Measurements from ENCODE around the gene IRGQ. TPM values are rescaled to one million over a fixed set of nuclear protein-coding genes. Genes with fewer than 3 reads are reported as not detected.

IRGQ gene
- total RNA-seq, 1 experiment from 2014 or later, result 38.1 TPM

- no peak for TF ChIP-seq ATF3 (CRISPR knock-in tag; conservative IDR thresholded peaks at IDR 0.05)
- no peak for TF ChIP-seq ZNF281 (CRISPR knock-in tag; IDR thresholded peaks at IDR 0.05)
- TF ChIP-seq ERG (CRISPR knock-in tag; IDR thresholded peaks at IDR 0.05), result no peak
- TF ChIP-seq IRF1 (CRISPR knock-in tag; IDR thresholded peaks at IDR 0.05), result no peak
- no peak for TF ChIP-seq NR3C1 (CRISPR knock-in tag; conservative IDR thresholded peaks at IDR 0.05; ENCODE audit: low read depth)
- no peak for TF ChIP-seq AR (CRISPR knock-in tag; IDR thresholded peaks at IDR 0.05)
- no peak for TF ChIP-seq JAZF1 (CRISPR knock-in tag; IDR thresholded peaks at IDR 0.05)
- TF ChIP-seq FOXJ3 (CRISPR knock-in tag; IDR thresholded peaks at IDR 0.05; ENCODE audit: borderline replicate concordance), result no peak
- no peak for TF ChIP-seq CREB1 (CRISPR knock-in tag; IDR thresholded peaks at IDR 0.05)
- TF ChIP-seq ESRRA (CRISPR knock-in tag; IDR thresholded peaks at IDR 0.05; ENCODE audit: borderline replicate concordance), result no peak
- TF ChIP-seq SMAD3 (CRISPR knock-in tag; IDR thresholded peaks at IDR 0.05; ENCODE audit: borderline replicate concordance), result no peak
Observed at GRCh38 chr19:43638214-43638994, 42.5 kb upstream of the IRGQ start (continued).

- CTCF ChIA-PET, result interaction anchor here (0.7 to 1.8 kb wide), 5 partner anchors 10 to 627 kb away, joined by 3 to 16 read pairs (median 4); no protein-coding TSS in a partner anchor
- H3K36me3 Mint-ChIP-seq, result no peaks in the 10 kb centered on the region
- H3K4me3 Mint-ChIP-seq, result peak overlapping the region; percentile 43
- H3K4me1 Mint-ChIP-seq, result peaks cover 20% of the 10 kb centered on the region
- TF ChIP-seq GRHL2 (CRISPR knock-in tag; IDR thresholded peaks at IDR 0.05; ENCODE audit: insufficient replicate concordance, severe bottlenecking) (no peak), JUN (CRISPR knock-in tag; IDR thresholded peaks at IDR 0.05) (no peak), ZNF512 (CRISPR knock-in tag; IDR thresholded peaks at IDR 0.05; ENCODE audit: borderline replicate concordance) (no peak), ZBTB21 (CRISPR knock-in tag; IDR thresholded peaks at IDR 0.05; ENCODE audit: borderline replicate concordance) (no peak), HMGA2 (CRISPR knock-in tag; IDR thresholded peaks at IDR 0.05) (no peak), CDX4 (CRISPR knock-in tag; IDR thresholded peaks at IDR 0.05; ENCODE audit: borderline replicate concordance) (no peak)
- DNase-seq (ENCODE audit: low spot score), result peak; percentile 62
- ATAC-seq, result peak; percentile 25
- no peak overlapping the region for H3K27ac Mint-ChIP-seq
- POLR2A ChIA-PET, result interaction anchor here (0.6 kb wide), 1 partner anchor 42 kb away, joined by 4 read pairs; no protein-coding TSS in a partner anchor
- H3K9me3 Mint-ChIP-seq, result no peaks in the 10 kb centered on the region
- H3K27me3 Mint-ChIP-seq (ENCODE audit: low read depth), result peaks cover 70% of the 10 kb centered on the region
Observed at GRCh38 chr19:43636121-43636683, 40.3 kb upstream of the IRGQ start.

Data from WTC11 (cell line).